Measurements from ENCODE around the gene NAA40. TPM values are rescaled to one million over a fixed set of nuclear protein-coding genes. Genes with fewer than 3 reads are reported as not detected.

The NAA40 gene
- total RNA-seq, 1 experiment from 2014 or later: 44.9 TPM

DNA sequence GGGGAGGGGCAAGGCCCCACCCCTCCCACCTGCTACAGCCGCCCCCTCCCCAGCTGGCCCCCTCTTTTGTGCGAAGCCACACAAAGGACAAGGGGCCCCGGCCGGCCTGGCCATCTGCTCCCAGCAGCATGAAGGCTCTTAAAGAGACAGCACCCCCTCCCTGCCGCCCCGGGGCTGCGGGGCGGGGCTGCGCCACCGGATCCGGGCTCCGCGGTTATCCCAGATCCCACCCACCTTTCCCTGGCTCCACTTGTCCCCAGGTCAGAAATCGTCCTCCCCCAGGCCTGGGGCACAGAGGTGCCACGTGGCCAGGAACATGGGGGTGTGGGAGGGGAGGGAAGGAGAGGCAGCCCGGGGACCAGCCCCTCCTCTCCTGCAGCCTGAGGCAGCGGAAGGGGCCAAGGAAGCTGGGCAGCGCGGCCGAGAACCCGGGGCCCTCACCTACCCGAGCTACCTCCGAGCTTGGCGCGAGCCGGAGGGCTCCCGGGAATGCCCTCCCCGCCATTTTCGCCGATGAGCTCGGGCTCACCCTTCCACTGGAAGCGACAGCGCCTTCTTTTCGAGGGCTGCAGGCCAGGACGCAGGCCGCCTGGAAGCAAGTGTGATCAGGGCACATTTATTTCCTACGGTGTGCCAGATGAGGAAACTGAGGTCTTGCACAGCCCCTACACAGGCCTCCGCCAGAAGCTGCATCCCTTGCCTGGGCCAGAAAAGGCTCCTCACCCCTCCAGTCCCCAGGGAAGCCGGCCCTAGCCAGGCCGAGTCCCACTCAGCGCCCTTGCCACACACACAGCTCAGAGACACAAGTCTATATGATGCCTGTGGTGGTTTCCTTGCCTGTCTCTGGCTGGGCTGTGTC lies 19.3 kb upstream of the NAA40 start:
- H3K27me3 Mint-ChIP-seq (ENCODE audit: unreplicated experiment): peaks cover 78% of the 10 kb centered on the region
- peaks cover 8% of the 10 kb centered on the region for H3K4me1 Mint-ChIP-seq (ENCODE audit: low read depth, unreplicated experiment)
- peak; percentile 17 for DNase-seq
- BruUV-seq (replicated peaks): no TSS peak
- H3K36me3 Mint-ChIP-seq (ENCODE audit: insufficient read depth, unreplicated experiment): peaks cover 17% of the 10 kb centered on the region
- TF ChIP-seq, protein P1, sequence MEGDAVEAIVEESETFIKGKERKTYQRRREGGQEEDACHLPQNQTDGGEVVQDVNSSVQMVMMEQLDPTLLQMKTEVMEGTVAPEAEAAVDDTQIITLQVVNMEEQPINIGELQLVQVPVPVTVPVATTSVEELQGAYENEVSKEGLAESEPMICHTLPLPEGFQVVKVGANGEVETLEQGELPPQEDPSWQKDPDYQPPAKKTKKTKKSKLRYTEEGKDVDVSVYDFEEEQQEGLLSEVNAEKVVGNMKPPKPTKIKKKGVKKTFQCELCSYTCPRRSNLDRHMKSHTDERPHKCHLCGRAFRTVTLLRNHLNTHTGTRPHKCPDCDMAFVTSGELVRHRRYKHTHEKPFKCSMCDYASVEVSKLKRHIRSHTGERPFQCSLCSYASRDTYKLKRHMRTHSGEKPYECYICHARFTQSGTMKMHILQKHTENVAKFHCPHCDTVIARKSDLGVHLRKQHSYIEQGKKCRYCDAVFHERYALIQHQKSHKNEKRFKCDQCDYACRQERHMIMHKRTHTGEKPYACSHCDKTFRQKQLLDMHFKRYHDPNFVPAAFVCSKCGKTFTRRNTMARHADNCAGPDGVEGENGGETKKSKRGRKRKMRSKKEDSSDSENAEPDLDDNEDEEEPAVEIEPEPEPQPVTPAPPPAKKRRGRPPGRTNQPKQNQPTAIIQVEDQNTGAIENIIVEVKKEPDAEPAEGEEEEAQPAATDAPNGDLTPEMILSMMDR (IDR thresholded peaks at IDR 0.05; ENCODE audit: unreplicated experiment): no peak
- no peaks in the 10 kb centered on the region for H3K9me3 Mint-ChIP-seq (ENCODE audit: low read depth, unreplicated experiment)
- H3K4me3 Mint-ChIP-seq (ENCODE audit: low read depth, unreplicated experiment): peak overlapping the region; percentile 70
- CTCF ChIA-PET: no interaction called here
- intact Hi-C loops (cut with micrococcal nuclease; ENCODE audit: unreplicated experiment): no loop called here
- H3K27ac Mint-ChIP-seq (ENCODE audit: unreplicated experiment): no peak overlapping the region

DNA sequence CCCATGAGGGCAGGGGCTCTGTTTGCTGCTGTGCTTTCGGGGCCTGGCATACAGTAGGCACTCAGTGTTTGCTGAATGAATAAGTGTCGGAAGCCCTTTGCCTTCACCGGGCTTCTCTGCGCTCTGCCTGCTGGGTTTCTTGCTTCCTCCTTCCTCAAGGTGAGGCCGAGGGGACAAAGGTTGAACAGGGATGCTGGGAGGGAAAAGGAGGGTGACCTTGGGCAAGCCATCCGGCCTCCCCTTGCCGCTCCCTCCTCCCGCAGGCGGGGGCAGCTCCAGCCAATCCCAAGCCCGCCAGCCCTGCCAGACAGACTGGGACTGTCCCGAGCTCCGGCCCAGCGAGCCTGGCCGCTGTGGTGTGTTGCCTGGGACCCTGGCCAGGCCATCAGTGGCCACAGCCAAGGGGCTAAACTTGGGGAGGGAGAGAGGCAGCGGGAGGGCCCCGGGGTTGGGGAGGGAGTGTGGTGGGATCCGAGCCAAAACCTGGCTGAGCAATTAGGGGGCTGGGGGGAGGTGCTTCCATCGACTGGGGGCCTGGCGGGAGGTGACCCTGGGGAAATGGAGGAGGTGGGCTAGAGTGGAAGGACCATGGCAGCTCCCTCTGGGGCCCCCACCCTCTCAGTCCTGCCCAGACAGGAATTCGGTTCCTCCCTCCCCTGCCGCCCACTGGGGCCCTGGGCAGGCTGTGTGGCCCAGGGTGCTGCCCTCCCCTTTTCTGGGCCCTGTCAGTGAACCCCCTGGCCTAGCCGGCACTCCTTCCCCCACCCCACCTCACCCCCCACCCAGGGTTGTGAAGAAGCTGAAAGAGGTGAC lies 18.5 kb upstream of the NAA40 start:
- no TSS peak for BruUV-seq (replicated peaks)
- peaks cover 78% of the 10 kb centered on the region for H3K27me3 Mint-ChIP-seq (ENCODE audit: unreplicated experiment)
- CTCF ChIA-PET: interaction anchor here (0.6 kb wide), 1 partner anchor 70 kb away, joined by 3 read pairs; no protein-coding TSS in a partner anchor
- no peak overlapping the region for H3K27ac Mint-ChIP-seq (ENCODE audit: unreplicated experiment)
- TF ChIP-seq, protein P1 (IDR thresholded peaks at IDR 0.05; ENCODE audit: unreplicated experiment): no peak
- peaks cover 12% of the 10 kb centered on the region for H3K36me3 Mint-ChIP-seq (ENCODE audit: insufficient read depth, unreplicated experiment)
- peaks cover 8% of the 10 kb centered on the region for H3K4me1 Mint-ChIP-seq (ENCODE audit: low read depth, unreplicated experiment)
- no peaks in the 10 kb centered on the region for H3K9me3 Mint-ChIP-seq (ENCODE audit: low read depth, unreplicated experiment)
- DNase-seq: no peak
- peak overlapping the region; percentile 70 for H3K4me3 Mint-ChIP-seq (ENCODE audit: low read depth, unreplicated experiment)
- intact Hi-C loops (cut with micrococcal nuclease; ENCODE audit: unreplicated experiment): no loop called here

DNA sequence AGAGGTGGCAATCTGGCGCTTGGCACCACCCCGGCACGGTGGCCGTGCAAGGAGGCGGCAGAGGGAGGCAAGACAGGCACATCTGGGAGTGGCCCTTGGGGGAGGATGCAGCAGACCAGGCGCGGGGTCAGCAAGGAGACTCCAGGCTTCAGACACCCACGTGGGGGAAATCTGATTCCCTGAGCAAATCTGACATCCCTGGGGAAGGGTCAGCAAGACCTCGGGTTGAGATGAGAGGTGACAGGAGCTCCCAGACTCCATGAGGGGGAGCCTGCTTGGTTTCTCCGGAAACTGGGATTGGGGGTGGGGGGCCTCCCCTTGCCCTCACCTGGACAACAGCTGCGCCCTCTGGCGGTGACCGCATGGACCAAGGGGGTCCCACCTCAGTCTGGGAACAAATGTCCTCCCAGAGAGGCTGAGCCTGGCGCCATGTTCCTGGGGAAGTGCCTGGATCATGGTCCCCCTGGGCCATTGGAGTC lies 17.8 kb upstream of the NAA40 start:
- TF ChIP-seq, protein P1 (IDR thresholded peaks at IDR 0.05; ENCODE audit: unreplicated experiment): no peak
- H3K27ac Mint-ChIP-seq (ENCODE audit: unreplicated experiment): no peak overlapping the region

DNA sequence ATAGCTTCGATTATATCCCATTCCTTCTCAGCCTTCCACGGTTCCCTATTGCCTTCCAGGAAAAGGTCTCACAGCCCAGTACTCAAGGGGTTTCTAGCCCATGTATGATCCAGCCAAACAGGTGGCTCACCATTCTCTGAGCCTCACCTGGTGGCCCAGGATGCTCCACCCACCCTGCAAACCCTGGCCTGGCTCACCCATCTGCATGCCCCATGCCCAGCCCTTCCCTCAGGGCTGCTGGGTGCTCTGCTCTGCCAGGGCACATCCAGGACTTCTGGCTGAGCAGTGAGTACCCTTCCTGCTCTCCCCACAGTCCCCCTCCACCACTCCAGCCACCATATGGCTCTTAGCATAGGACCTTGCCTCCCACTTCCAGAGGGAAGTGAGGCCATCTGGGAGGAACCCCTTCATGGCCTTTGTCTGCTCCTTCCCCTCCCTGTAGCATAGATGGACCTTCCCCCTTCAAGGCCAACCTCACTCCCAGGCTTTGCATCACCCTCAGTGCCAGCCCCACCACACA lies 16.1 kb upstream of the NAA40 start:
- Mint-ChIP-seq H3K9me3 (ENCODE audit: low read depth, unreplicated experiment) (no peaks in the 10 kb centered on the region), H3K27me3 (ENCODE audit: unreplicated experiment) (peaks cover 78% of the 10 kb centered on the region), H3K27ac (ENCODE audit: unreplicated experiment) (no peak overlapping the region), H3K4me1 (ENCODE audit: low read depth, unreplicated experiment) (peaks cover 8% of the 10 kb centered on the region), H3K4me3 (ENCODE audit: low read depth, unreplicated experiment) (no peak overlapping the region), H3K36me3 (ENCODE audit: insufficient read depth, unreplicated experiment) (peaks cover 6% of the 10 kb centered on the region)
- intact Hi-C loops (cut with micrococcal nuclease; ENCODE audit: unreplicated experiment): no loop called here
- CTCF ChIA-PET: interaction anchor here (0.6 kb wide), 1 partner anchor 12 kb away, joined by 3 read pairs; no protein-coding TSS in a partner anchor
- DNase-seq: no peak
- TF ChIP-seq, protein P1 (IDR thresholded peaks at IDR 0.05; ENCODE audit: unreplicated experiment): no peak
- no TSS peak for BruUV-seq (replicated peaks)

More for the DNA sequence above, 17.8 kb upstream of the NAA40 start:
- no TSS peak for BruUV-seq (replicated peaks)
- Mint-ChIP-seq H3K4me3 (ENCODE audit: low read depth, unreplicated experiment) (no peak overlapping the region), H3K36me3 (ENCODE audit: insufficient read depth, unreplicated experiment) (peaks cover 12% of the 10 kb centered on the region), H3K9me3 (ENCODE audit: low read depth, unreplicated experiment) (no peaks in the 10 kb centered on the region), H3K4me1 (ENCODE audit: low read depth, unreplicated experiment) (peaks cover 8% of the 10 kb centered on the region), H3K27me3 (ENCODE audit: unreplicated experiment) (peaks cover 78% of the 10 kb centered on the region)
- no peak for DNase-seq
- CTCF ChIA-PET: interaction anchor here (0.6 kb wide), 1 partner anchor 70 kb away, joined by 3 read pairs; no protein-coding TSS in a partner anchor
- intact Hi-C loops (cut with micrococcal nuclease; ENCODE audit: unreplicated experiment): no loop called here

Data from Calu3 (cell line).